Sigmoid colon (tissue), 4 donors: ENCODE results near the gene MTUS2.

Experiments used
- EP300 ChIP-seq, 4 donors: sonication (generic); formaldehyde crosslinking; IDR thresholded peaks; one replicate each; pipeline ENCODE4 v1.6.1; 2017; ENCODE audit warnings: antibody characterized with exemption in 4 of 4
- POLR2A ChIP-seq, 2 donors: fragments of 450-650 bp; IDR thresholded peaks; one replicate each; pipeline ENCODE4 v1.6.1; 2016; ENCODE audit warnings: antibody characterized with exemption in 2 of 2, mild to moderate bottlenecking in 2 of 2, moderate library complexity in 2 of 2
- POLR2AphosphoS5 ChIP-seq, 4 donors: sonication (generic); formaldehyde crosslinking; IDR thresholded peaks; one replicate each; pipeline ENCODE4 v1.6.1; 2017; ENCODE audit warnings: antibody characterized with exemption in 4 of 4
- TF ChIP-seq, protein P1 (sequence below), 4 experiments: fragments of 450-650 bp in 3 of 4; fragments of 200-600 bp in 1 of 4; IDR thresholded peaks; one replicate each; pipeline ENCODE4 v1.5.1; 2016 to 2019; ENCODE audit warnings: antibody characterized with exemption in 4 of 4, mild to moderate bottlenecking in 3 of 4, moderate library complexity in 2 of 4

DNA sequence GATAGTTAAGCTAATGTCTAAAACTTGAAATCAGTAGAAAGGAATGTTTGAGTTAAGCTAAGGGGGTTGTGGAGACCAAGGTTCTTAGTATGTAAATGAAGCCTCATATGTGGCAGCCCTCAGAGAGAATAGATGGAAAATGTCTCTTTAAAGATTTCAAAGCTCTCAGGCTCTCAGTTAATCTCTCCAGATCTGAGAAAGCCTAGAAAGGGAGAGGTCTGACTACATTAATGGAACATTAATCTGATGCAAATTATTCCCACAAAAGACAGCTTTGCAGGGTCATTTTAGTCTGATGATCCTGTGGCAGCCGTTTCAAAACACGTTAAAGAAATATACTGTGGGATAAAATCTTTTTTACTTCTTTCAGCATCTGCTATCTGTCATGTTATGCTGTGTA, 508.4 kb downstream of the MTUS2 start:
- TF ChIP-seq, protein P1, sequence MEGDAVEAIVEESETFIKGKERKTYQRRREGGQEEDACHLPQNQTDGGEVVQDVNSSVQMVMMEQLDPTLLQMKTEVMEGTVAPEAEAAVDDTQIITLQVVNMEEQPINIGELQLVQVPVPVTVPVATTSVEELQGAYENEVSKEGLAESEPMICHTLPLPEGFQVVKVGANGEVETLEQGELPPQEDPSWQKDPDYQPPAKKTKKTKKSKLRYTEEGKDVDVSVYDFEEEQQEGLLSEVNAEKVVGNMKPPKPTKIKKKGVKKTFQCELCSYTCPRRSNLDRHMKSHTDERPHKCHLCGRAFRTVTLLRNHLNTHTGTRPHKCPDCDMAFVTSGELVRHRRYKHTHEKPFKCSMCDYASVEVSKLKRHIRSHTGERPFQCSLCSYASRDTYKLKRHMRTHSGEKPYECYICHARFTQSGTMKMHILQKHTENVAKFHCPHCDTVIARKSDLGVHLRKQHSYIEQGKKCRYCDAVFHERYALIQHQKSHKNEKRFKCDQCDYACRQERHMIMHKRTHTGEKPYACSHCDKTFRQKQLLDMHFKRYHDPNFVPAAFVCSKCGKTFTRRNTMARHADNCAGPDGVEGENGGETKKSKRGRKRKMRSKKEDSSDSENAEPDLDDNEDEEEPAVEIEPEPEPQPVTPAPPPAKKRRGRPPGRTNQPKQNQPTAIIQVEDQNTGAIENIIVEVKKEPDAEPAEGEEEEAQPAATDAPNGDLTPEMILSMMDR (IDR thresholded peaks at IDR 0.05), result no peak
- TF ChIP-seq POLR2A (IDR thresholded peaks at IDR 0.05) (no peak), POLR2AphosphoS5 (IDR thresholded peaks at IDR 0.05) (no peak), EP300 (IDR thresholded peaks at IDR 0.05) (no peak)
